Mucosa of rectum (tissue), 2 donors: Measurements from ENCODE around the gene CTNND2.

ENCODE experiments used
- H3K27ac ChIP-seq, 2 donors: one replicate each; pipeline ENCODE4 v1.7.0; 2013; ENCODE audit warnings: inconsistent platforms in 2 of 2, low read depth in 2 of 2, low read length in 2 of 2
- H3K27me3 ChIP-seq, 2 donors: one replicate each; pipeline ENCODE4 v1.7.0; 2013; ENCODE audit warnings: low read length in 2 of 2; ENCODE audit not compliant: control insufficient read depth in 2 of 2, insufficient read depth in 2 of 2
- H3K36me3 ChIP-seq, 2 donors: one replicate each; pipeline ENCODE4 v1.7.0; 2013; ENCODE audit warnings: low read length in 2 of 2; ENCODE audit not compliant: control insufficient read depth in 2 of 2, insufficient read depth in 2 of 2
- H3K4me1 ChIP-seq, 2 donors: one replicate each; pipeline ENCODE4 v1.7.0; 2013; ENCODE audit warnings: low read length in 2 of 2, mild to moderate bottlenecking in 1 of 2; ENCODE audit not compliant: control insufficient read depth in 2 of 2, insufficient read depth in 2 of 2
- H3K4me3 ChIP-seq, 2 donors: one replicate each; pipeline ENCODE4 v1.7.0; 2013; ENCODE audit warnings: low read length in 2 of 2
- H3K9ac ChIP-seq, 2 donors: one replicate each; pipeline ENCODE4 v1.7.0; 2013; ENCODE audit warnings: low read length in 2 of 2, low read depth in 1 of 2, mild to moderate bottlenecking in 1 of 2
- H3K9me3 ChIP-seq, 2 donors: one replicate each; pipeline ENCODE4 v1.7.0; 2013; ENCODE audit warnings: low read length in 2 of 2; ENCODE audit not compliant: control insufficient read depth in 2 of 2
- donor health status: healthy.
- donor health status: Normal muscosa, but diverticular disease.

Gene CTNND2

DNA sequence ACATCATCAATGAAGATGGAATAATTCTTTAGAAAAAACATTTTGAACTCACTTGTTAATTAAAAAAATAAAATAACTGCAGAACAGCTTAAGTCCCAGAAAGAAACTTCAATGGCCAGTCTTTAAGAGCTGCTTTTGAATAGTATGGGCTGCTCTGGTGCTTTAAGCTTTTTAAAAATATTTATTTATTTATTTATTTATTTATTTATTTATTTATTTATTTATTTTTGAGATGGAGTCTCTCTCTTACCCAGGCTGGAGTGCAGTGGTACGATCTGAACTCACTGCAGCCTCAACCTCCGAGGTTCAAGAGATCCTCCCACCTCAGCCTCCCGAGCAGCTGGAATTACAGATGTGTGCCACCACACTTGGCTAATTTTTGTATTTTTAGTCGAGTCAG is 626.9 kb downstream of the CTNND2 start:
- H3K4me3 ChIP-seq: no peak overlapping the region

GRCh38 chr5:11273180-11273903 is 630.9 kb downstream of the CTNND2 start:
- Histone ChIP-seq H3K9ac (no peak overlapping the region), H3K9me3 (no peaks in the 10 kb centered on the region), H3K27ac (no peak overlapping the region), H3K4me3 (no peak overlapping the region), H3K36me3 (no peaks in the 10 kb centered on the region), H3K4me1 (no peaks in the 10 kb centered on the region), H3K27me3 (no peaks in the 10 kb centered on the region)

More for the DNA sequence above, 626.9 kb downstream of the CTNND2 start:
- no peaks in the 10 kb centered on the region for H3K27me3 ChIP-seq
- peaks cover 0 to 3% of the 10 kb centered on the region in 2 donors for H3K9me3 ChIP-seq
- no peak overlapping the region for H3K27ac ChIP-seq
- no peaks in the 10 kb centered on the region for H3K4me1 ChIP-seq
- H3K9ac ChIP-seq: no peak overlapping the region
- no peaks in the 10 kb centered on the region for H3K36me3 ChIP-seq

GRCh38 chr5:11269515-11269914 is 634.7 kb downstream of the CTNND2 start:
- Histone ChIP-seq H3K9ac (no peak overlapping the region), H3K4me1 (no peaks in the 10 kb centered on the region), H3K9me3 (no peaks in the 10 kb centered on the region), H3K27ac (no peak overlapping the region), H3K4me3 (no peak overlapping the region), H3K36me3 (no peaks in the 10 kb centered on the region), H3K27me3 (no peaks in the 10 kb centered on the region)

DNA sequence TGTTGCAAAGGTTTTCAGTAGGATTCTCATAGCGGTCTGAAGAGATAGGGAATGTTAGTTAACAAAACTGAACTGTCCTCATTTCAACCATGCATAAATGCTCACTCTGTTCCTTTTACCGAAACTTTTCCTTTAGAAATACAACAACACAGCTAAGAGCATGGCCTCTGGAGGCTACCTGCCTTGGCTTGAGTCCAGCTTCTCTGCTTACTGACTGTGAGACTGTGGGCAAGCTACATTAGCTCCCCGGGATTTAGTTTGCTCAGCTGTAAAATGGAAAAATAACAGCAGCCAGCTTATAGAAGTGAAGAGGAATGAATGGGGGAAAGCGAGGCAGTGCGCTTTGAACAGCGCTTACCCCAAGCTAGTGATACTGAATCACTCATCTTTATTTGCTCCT is 635.4 kb downstream of the CTNND2 start:
- no peaks in the 10 kb centered on the region for H3K36me3 ChIP-seq
- H3K9ac ChIP-seq: no peak overlapping the region
- no peak overlapping the region for H3K4me3 ChIP-seq
- no peak overlapping the region for H3K27ac ChIP-seq
- no peaks in the 10 kb centered on the region for H3K9me3 ChIP-seq
- no peaks in the 10 kb centered on the region for H3K27me3 ChIP-seq
- no peaks in the 10 kb centered on the region for H3K4me1 ChIP-seq

DNA sequence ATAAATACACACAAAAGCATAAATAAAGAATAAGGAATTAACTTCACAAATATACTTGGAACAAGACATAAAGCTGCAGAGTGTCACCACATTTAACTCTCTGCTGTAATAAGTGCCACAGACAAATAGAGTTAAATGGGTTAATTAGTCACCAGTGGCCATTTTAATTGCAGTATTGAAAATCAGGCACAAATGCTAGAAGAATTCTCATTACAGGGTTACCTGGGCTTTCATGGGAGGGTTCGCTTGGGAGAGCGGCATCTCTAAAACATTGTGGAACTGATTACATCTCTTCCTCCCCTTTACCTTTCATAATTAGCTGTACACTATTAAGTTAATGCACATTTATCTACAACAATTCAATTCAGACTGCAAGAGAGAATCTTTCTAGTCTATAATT is 637.9 kb downstream of the CTNND2 start:
- Histone ChIP-seq H3K9ac (no peak overlapping the region), H3K4me3 (no peak overlapping the region), H3K9me3 (no peaks in the 10 kb centered on the region), H3K27ac (no peak overlapping the region), H3K27me3 (no peaks in the 10 kb centered on the region), H3K36me3 (no peaks in the 10 kb centered on the region), H3K4me1 (no peaks in the 10 kb centered on the region)

- Histone ChIP-seq H3K27me3 (no peaks in the 10 kb centered on the region), H3K36me3 (no peaks in the 10 kb centered on the region), H3K9ac (no peak overlapping the region), H3K4me1 (no peaks in the 10 kb centered on the region), H3K27ac (no peak overlapping the region), H3K4me3 (no peak overlapping the region), H3K9me3 (no peaks in the 10 kb centered on the region)
These were observed 643.0 kb downstream of the CTNND2 start for GRCh38 chr5:11261241-11261640.

DNA sequence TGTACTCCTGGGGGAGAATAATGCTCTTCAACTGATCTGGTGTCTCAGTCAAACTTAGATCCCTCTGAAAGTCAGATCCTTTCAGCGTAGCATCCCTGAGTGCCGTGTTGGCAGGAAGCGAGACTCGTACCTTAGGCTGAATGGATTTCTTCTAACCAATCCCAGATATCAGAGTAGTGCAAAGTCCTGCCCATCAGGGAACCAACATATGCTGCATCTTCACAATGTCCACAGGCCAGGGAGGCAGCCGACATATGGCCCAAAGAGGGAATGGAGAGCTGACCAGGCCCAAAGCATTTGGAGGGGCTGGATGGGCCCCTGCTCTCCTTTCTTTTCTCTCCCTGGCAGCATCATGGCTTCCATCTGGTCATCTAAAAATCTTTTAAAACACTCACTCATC is 646.2 kb downstream of the CTNND2 start:
- no peaks in the 10 kb centered on the region for H3K27me3 ChIP-seq
- no peaks in the 10 kb centered on the region for H3K36me3 ChIP-seq
- no peak overlapping the region for H3K4me3 ChIP-seq
- H3K9ac ChIP-seq: no peak overlapping the region
- H3K27ac ChIP-seq: no peak overlapping the region
- no peaks in the 10 kb centered on the region for H3K9me3 ChIP-seq
- no peaks in the 10 kb centered on the region for H3K4me1 ChIP-seq

GRCh38 chr5:11252523-11252922 is 651.7 kb downstream of the CTNND2 start:
- Histone ChIP-seq H3K27me3 (no peaks in the 10 kb centered on the region), H3K4me1 (no peaks in the 10 kb centered on the region), H3K9ac (no peak overlapping the region), H3K27ac (no peak overlapping the region), H3K36me3 (no peaks in the 10 kb centered on the region), H3K4me3 (no peak overlapping the region), H3K9me3 (no peaks in the 10 kb centered on the region)

DNA sequence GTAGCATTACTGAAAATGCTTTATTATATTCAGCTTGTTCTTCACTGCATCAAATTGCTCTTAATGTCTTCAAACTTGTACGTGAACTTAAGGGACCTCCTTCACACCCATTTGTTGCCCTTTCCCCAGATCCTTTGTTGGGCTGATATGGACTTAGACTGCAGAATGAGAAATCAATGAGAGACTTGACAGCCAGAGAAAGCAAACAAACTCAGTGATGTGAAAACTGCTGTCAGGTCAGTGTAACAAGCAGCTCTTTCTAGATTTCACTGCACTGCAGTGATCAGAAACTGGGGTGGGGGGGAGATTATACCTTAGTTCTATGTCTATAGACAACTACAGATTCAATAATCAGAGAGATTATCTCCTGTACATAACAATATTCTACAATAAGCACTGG is 652.2 kb downstream of the CTNND2 start:
- Histone ChIP-seq H3K27ac (no peak overlapping the region), H3K4me3 (no peak overlapping the region)

GRCh38 chr5:11251247-11251646 is 653.0 kb downstream of the CTNND2 start:
- H3K4me3 ChIP-seq: no peak overlapping the region
- H3K9ac ChIP-seq: no peak overlapping the region
- no peaks in the 10 kb centered on the region for H3K9me3 ChIP-seq
- no peaks in the 10 kb centered on the region for H3K27me3 ChIP-seq
- H3K4me1 ChIP-seq: no peaks in the 10 kb centered on the region
- H3K36me3 ChIP-seq: no peaks in the 10 kb centered on the region
- no peak overlapping the region for H3K27ac ChIP-seq

More for the DNA sequence above, 652.2 kb downstream of the CTNND2 start:
- Histone ChIP-seq H3K4me1 (no peaks in the 10 kb centered on the region), H3K27me3 (no peaks in the 10 kb centered on the region), H3K9me3 (no peaks in the 10 kb centered on the region), H3K36me3 (no peaks in the 10 kb centered on the region), H3K9ac (no peak overlapping the region)
